Osteoblast (primary cell): Measurements from ENCODE around the gene CISTR. TPM values are rescaled to one million over a fixed set of nuclear protein-coding genes. Genes with fewer than 3 reads are reported as not detected.

Source experiments
- DNase-seq: peaks from one replicate; pipeline ENCODE4 v3.0.0; 2011; ENCODE audit warnings: low spot score, mixed read lengths; ENCODE audit not compliant: insufficient read length; ENCODE audit errors: missing footprints
- H2AFZ ChIP-seq: 2 replicates; pipeline ENCODE4 v1.6.0; 2011; ENCODE audit warnings: mild to moderate bottlenecking, low read length
- H3K27ac ChIP-seq: 2 replicates; pipeline ENCODE4 v1.5.1; 2011; ENCODE audit warnings: mild to moderate bottlenecking, low read depth, low read length, moderate library complexity
- H3K27me3 ChIP-seq: 2 replicates; pipeline ENCODE4 v1.6.0; 2012; ENCODE audit warnings: mild to moderate bottlenecking, control low read depth, inconsistent platforms, low read length, moderate library complexity; ENCODE audit not compliant: insufficient read depth
- H3K36me3 ChIP-seq: 2 replicates; pipeline ENCODE4 v1.5.1; 2011; ENCODE audit warnings: mild to moderate bottlenecking, low read length, control low read depth, moderate library complexity; ENCODE audit not compliant: insufficient read depth
- H3K4me1 ChIP-seq: 2 replicates; pipeline ENCODE4 v1.5.1; 2011; ENCODE audit warnings: mild to moderate bottlenecking, low read length, control low read depth, moderate library complexity; ENCODE audit not compliant: insufficient read depth
- H3K4me2 ChIP-seq: 2 replicates; pipeline ENCODE4 v1.6.0; 2011; ENCODE audit warnings: mild to moderate bottlenecking, low read length; ENCODE audit not compliant: insufficient read depth
- H3K4me3 ChIP-seq: fragments of 200-600 bp; sonication (generic); 3 replicates; pipeline ENCODE4 v1.5.1; 2012; ENCODE audit warnings: mild to moderate bottlenecking, low read length, inconsistent platforms; ENCODE audit not compliant: insufficient read depth
- H3K79me2 ChIP-seq: 2 replicates; pipeline ENCODE4 v1.6.0; 2012; ENCODE audit warnings: mild to moderate bottlenecking, low read length, control low read depth, inconsistent platforms; ENCODE audit not compliant: insufficient read depth
- H3K9me3 ChIP-seq: 2 replicates; pipeline ENCODE4 v1.5.1; 2011; ENCODE audit warnings: low read depth, low read length, control low read depth
- H4K20me1 ChIP-seq: 2 replicates; pipeline ENCODE4 v1.6.0; 2012; ENCODE audit warnings: mild to moderate bottlenecking, low read length, control low read depth; ENCODE audit not compliant: insufficient read depth
- total RNA-seq: library from RNA; depleted of rRNA; stranded (reverse); fragments of >200 nt; gene quantifications from 2 replicates; pipeline ENCODE4 v1.2.3, GENCODE V29; 2012
- TF ChIP-seq, protein P1 (sequence below): IDR thresholded peaks from 2 replicates; pipeline ENCODE4 v1.5.1; 2011; ENCODE audit warnings: mild to moderate bottlenecking, low read depth, low read length, moderate library complexity; ENCODE audit errors: extremely low read depth

The CISTR gene
- total RNA-seq, 1 donor = not detected

DNA sequence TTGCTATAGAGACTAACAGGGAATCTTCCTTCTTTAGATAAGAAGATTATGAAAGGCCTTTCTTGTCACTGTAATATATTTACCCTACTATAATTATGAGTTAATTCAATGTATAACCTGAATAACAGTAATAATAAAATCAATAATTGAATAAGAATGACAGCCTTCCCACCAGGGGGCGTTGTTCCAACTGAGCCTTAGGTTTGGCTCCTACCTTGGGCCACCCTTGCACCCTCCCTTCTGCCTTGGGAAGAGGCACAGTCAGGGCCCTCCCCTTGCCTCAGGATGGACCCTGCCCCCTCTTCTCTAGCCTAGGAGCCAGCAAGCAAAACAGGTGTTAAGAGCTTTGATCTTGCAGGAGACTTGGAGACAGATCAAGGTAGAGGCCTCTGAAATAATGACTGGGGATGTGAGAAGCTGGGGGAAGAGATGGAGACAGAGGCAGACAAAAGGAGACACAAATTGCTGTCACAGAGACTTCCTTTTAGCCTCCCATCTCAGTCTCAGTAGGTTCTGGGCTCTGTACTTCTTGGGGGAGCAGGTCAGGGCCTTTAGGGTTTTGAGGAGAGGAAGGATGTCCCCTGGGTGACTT is 40.1 kb upstream of the CISTR start:
- Histone ChIP-seq H3K36me3 (no peaks in the 10 kb centered on the region), H3K79me2 (no peaks in the 10 kb centered on the region), H3K4me1 (no peaks in the 10 kb centered on the region), H3K4me3 (no peak overlapping the region), H3K27me3 (peaks cover 64% of the 10 kb centered on the region), H3K4me2 (no peak overlapping the region), H2AFZ (no peak overlapping the region), H3K27ac (no peak overlapping the region), H3K9me3 (no peaks in the 10 kb centered on the region), H4K20me1 (no peaks in the 10 kb centered on the region)
- TF ChIP-seq, protein P1, sequence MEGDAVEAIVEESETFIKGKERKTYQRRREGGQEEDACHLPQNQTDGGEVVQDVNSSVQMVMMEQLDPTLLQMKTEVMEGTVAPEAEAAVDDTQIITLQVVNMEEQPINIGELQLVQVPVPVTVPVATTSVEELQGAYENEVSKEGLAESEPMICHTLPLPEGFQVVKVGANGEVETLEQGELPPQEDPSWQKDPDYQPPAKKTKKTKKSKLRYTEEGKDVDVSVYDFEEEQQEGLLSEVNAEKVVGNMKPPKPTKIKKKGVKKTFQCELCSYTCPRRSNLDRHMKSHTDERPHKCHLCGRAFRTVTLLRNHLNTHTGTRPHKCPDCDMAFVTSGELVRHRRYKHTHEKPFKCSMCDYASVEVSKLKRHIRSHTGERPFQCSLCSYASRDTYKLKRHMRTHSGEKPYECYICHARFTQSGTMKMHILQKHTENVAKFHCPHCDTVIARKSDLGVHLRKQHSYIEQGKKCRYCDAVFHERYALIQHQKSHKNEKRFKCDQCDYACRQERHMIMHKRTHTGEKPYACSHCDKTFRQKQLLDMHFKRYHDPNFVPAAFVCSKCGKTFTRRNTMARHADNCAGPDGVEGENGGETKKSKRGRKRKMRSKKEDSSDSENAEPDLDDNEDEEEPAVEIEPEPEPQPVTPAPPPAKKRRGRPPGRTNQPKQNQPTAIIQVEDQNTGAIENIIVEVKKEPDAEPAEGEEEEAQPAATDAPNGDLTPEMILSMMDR = peak; percentile 67
- DNase-seq = no peak

DNA sequence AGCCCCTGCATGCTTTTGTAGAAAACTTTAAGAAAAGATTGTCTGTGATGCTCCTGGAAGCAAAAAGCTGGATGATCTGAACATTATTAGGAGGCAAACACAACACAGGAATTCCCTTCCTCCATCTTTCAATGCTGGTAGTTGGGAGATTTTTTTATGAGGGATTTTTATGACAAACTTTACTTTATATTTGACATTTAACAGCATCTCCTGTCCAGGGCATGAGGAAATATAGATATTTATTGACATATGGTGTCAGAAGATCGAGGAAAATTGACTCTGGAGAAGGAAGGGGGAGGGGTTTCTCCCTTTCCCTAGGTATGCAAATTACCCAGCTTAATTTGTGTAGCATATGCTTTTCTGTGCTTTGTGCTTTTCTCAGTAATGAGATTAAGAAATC is 37.8 kb upstream of the CISTR start:
- Histone ChIP-seq H3K27ac (no peak overlapping the region), H4K20me1 (no peaks in the 10 kb centered on the region), H3K27me3 (peaks cover 48% of the 10 kb centered on the region), H3K4me3 (no peak overlapping the region), H2AFZ (no peak overlapping the region), H3K79me2 (no peaks in the 10 kb centered on the region), H3K4me1 (no peaks in the 10 kb centered on the region), H3K36me3 (no peaks in the 10 kb centered on the region), H3K9me3 (no peaks in the 10 kb centered on the region), H3K4me2 (no peak overlapping the region)
- no peak for DNase-seq
- TF ChIP-seq, protein P1 = no peak

DNA sequence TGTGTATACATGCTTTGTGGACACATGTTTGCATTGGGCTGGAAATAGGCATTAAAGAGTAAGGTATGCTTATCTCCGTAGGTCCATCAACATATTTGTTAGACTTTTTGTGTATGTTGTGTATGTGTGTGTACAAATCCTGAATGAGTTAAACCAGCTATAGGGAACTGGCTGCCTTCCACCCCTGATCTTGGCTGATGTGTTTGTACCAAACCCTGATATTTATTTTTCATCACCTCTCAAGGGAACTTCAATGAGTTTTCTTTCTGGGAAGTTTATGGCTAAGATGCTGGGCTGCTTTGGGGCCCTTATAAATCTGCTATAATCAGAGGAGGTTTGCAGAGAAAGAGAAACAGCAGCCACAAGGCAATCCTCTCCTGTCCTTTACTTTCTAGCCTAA is 37.1 kb upstream of the CISTR start:
- no peaks in the 10 kb centered on the region for H4K20me1 ChIP-seq
- TF ChIP-seq, protein P1 = no peak
- H3K4me3 ChIP-seq = no peak overlapping the region
- no peak for DNase-seq
- no peaks in the 10 kb centered on the region for H3K36me3 ChIP-seq
- no peaks in the 10 kb centered on the region for H3K79me2 ChIP-seq
- no peaks in the 10 kb centered on the region for H3K4me1 ChIP-seq
- no peaks in the 10 kb centered on the region for H3K9me3 ChIP-seq
- H3K27ac ChIP-seq = no peak overlapping the region
- no peak overlapping the region for H3K4me2 ChIP-seq
- no peak overlapping the region for H2AFZ ChIP-seq
- peaks cover 47% of the 10 kb centered on the region for H3K27me3 ChIP-seq

DNA sequence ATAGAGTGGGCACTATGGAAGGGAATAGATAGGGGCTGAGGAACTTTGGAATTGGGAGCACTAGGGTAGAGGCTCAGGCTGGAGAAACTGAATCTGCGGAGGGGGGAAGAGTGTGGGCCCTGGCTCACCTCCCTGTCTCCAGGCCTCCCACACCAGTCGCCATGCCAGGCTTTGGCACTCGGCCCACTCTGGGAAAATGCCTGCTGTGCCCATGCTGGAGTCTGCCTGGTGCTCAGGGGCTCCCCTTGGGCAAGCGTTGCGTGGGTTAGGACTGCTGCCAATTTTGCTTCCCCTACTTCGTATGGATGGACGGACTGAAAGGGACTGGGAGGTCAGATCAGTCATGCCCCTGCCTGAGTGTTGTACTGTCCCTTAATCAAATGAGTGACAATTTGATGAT is 34.6 kb upstream of the CISTR start:
- Histone ChIP-seq H3K4me2 (no peak overlapping the region), H3K27me3 (peaks cover 52% of the 10 kb centered on the region), H4K20me1 (no peaks in the 10 kb centered on the region), H3K9me3 (no peaks in the 10 kb centered on the region), H2AFZ (no peak overlapping the region), H3K4me1 (no peaks in the 10 kb centered on the region), H3K27ac (no peak overlapping the region), H3K36me3 (no peaks in the 10 kb centered on the region), H3K79me2 (no peaks in the 10 kb centered on the region), H3K4me3 (no peak overlapping the region)
- TF ChIP-seq, protein P1 = no peak
- DNase-seq = no peak
